HCT116 (cell line): ENCODE measurements around the gene ARL8B.

ENCODE experiments used
- EZH2 ChIP-seq: fragments of 200-600 bp; sonication (generic); IDR thresholded peaks from 2 replicates; pipeline ENCODE4 v1.6.1; 2017; ENCODE audit warnings: antibody characterized with exemption, mixed run types
- SIN3A ChIP-seq: IDR thresholded peaks from 2 replicates; pipeline ENCODE4 v1.6.1; 2012; ENCODE audit warnings: low read depth

GRCh38 chr3:5149306-5149880 is 27.3 kb downstream of the ARL8B start:
- TF ChIP-seq SIN3A (no peak), EZH2 (no peak)
